Stimulated activated CD4-positive, alpha-beta T cell treated with anti-CD3 and anti-CD28 coated beads, Interleukin-4, amount 100 ng/mL, for 24 hours (primary cell): ENCODE measurements around the gene CYB561D1.
"Not testable (repeated sequence)": the region's sequence is repeated elsewhere in the genome, so short reads cannot be mapped to it uniquely, and the experiment has no call there.

Experiments
- DNase-seq: peaks from one replicate; pipeline ENCODE4 v3.0.0-alpha.2; 2020

The CYB561D1 gene, protein sequence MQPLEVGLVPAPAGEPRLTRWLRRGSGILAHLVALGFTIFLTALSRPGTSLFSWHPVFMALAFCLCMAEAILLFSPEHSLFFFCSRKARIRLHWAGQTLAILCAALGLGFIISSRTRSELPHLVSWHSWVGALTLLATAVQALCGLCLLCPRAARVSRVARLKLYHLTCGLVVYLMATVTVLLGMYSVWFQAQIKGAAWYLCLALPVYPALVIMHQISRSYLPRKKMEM

DNA sequence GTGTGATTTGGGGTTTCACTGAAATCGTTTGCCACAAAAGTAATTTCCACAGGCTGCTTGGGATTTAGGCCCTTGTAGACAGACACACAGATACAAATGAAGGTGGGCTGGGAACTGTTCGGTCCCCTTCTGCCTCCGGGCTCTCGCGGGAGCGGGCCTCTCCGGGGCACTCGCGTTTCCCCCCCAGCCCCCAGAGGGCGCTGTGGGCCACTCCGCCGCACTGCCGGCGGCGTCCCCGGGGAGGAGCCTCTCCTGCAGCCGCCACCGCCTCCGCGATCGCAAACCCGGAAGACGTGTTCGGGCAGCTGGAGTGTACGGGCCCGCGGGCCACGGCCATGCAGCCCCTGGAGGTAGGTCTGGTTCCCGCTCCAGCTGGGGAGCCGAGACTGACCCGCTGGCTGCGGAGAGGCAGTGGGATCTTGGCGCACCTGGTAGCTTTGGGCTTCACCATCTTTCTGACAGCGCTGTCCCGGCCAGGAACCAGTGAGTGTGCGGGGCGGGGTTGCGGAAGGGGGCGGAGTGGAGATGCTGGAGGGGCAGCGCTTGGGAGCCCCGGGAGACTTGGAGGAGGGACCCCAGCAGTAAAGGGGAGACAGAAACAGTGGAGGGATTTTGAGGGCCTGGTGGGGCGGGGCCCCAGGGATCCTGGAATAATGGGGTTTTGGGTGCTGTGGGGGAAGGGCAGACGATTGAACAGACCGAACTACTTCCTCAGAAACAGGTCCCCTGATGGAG lies at the start of gene CYB561D1:
Gene CYB561D1, plus strand, starts transcription at position 290 of the 735 bp plus-strand sequence. Its CDS starts 46 bp downstream, at position 336.
- peak; percentile 90 for DNase-seq

DNA sequence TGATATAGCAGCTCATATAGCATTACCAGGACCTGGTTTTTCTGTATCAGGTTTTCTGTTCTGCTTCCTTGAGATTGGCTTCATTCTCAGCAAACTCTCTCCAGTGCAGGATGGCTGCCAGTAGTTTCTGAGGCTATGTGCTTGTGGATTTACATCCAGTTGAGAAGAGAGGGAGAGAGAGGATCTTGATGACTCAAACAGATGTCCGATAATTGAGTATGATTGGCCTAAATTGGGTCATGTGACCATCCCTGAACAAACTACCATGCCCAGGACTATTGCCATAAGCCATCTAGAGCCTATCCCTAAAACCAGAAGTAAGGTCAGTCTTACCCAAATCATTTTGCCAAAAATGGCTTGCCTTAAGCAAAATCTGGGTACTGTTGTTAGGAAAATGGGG lies 49.5 kb upstream of the CYB561D1 start:
- no peak for DNase-seq

DNA sequence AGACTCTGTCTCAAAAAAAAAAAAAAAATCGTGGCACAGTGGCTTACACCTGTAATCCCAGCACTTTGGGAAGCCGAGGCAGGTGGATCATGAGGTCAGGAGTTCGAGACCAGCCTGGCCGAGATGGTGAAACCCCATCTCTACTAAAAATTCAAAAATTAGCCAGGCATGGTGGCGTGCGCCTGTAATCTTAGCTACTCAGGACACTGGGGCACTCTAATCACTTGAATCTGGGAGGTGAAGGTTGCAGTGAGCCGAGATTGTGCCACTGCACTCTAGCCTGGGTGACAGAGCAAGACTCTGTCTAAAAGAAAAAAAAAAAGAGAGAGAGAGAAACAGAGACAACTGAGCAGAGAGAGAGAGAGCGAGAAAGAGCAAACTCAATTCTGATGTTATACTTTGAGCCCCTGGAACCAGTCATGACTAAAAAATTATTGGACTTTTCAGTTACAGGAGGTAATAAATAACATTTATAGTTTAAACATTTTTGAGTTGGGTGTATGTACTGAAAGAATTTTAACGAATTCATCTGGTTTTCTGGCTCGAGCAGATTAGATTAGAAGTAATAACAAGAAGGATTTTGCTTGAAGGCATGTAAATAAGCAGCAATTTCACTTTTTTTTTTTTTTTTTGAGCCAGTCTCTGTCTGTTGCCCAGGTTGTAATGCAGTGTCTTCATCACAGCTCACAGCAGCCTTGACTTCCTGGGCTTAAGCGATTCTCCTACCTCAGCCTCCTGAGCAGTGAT lies 47.8 kb upstream of the CYB561D1 start:
- DNase-seq, result not testable (repeated sequence)

DNA sequence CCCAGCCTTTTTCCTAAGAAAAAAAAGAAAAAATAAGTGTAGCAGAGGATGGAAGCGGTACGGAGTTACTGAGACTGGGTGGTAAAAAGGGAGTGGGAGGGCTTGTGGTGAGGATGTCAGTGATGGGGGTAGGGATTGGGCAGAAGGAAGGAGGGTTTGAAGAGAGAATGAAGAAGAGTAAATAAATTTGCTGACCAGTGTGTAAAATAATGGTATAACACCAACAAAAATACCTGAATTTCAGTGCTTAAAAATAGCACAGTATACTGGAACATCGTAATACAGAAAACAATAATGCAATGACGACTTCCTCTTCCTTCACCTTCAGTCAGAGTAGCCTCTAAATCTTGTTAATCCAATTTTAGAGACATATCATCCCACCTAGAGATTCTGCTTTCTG lies 46.4 kb upstream of the CYB561D1 start:
- DNase-seq, result no peak

DNA sequence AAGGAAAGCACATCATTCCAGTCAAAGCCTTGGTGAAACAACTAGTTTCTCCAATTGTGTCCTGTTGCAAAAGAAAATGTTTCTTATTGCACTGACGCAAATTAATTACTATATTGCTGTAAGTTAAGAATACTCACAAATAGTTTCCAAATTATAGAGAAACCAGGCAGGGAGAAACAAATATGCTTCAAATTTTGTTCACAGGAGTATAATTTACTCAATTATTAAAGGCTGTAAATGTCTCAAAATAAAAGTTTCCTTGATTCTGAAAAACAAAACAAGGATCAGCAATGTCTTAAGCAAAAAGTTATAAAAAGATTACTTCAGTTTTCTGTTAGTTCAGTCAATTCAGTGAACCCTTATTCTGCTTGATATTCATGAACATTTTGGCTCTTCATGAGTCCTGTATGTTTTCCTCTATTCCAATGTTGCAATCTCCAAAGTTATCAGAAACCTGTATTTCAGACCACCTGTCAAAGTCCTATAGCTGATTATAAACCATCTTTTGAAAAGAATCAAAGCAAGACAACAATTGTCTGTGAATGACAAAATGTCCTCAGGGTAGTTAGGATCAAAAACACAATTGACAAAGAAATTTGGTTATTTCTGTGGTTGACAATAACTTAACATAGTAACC lies 39.3 kb upstream of the CYB561D1 start:
- no peak for DNase-seq

DNA sequence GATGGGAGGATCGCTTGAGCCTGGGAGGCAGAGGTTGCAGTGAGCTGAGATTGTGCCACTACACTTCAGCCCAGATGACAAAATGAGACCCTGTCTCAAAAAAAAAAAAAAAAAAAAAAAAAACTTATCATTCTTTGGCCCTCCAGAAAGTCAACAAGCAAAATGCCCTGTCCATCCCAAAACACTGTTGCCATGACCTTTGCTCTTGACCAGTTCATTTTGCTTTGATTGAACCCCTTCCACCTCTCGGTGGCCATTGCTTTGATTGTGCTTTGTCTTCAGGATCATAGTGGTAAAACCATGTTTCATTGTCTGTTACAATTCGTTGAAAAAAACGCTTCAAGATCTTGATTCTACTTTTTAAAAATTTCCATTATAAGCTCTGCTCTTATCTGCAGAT lies 36.1 kb upstream of the CYB561D1 start:
- DNase-seq, result no peak

DNA sequence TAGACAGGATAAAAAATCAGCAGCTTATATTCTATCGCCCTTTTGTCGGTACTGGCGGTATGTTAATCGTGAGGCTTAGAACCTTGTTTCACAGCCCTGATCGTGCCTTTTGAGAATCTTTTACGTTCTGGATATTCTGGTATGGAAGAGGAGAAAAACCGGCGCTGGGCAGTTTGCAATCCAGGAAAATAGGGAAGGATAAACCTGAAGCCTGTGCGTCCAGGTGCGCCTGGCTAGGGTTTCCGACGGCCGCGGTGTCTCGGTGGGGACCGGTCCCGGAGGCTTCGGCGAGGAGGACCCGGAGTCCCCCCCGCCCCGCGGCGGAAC lies 27.8 kb upstream of the CYB561D1 start:
- no peak for DNase-seq

DNA sequence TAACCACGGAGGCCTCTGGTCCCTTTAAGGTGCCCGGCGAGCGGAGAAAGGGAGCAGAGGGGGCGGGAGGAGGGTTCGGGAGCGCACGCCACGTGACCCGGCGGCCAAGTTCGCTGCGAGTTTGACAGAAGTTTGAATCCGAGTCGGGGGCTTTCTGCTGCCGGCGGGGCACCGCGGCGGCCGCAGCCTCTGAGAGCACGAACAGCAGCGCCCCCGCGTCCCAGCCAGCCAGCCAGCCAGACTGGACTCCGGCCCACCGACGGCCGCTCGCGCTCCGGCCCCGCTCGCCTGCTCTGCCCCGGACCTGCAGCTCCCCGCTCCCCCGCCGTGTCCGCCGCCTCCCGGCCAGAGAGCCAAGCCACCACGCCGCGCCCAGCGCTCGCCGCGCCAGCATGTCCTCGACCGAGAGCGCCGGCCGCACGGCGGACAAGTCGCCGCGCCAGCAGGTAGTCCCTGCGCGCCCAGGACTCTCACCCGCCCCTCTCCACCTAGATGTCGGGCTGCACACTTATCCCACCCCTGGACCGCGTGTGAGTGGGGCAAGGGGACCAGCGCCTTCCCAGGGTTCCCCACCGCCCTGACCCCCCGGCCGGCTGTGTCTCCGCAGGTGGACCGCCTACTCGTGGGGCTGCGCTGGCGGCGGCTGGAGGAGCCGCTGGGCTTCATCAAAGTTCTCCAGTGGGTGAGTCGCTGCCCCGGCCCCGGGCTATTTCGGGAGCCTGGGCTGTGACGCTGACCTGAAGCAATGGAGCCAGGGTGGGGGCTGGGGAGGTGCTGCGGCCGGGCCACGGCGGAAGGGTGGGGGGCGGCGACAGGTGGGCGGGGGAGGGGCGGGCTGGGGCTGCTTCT lies 27.2 kb upstream of the CYB561D1 start, which contains the start of gene SYPL2:
Gene SYPL2, plus strand, starts transcription at position 95 of the 849 bp plus-strand sequence. Its CDS starts 298 bp downstream, at position 393.
- no peak for DNase-seq

DNA sequence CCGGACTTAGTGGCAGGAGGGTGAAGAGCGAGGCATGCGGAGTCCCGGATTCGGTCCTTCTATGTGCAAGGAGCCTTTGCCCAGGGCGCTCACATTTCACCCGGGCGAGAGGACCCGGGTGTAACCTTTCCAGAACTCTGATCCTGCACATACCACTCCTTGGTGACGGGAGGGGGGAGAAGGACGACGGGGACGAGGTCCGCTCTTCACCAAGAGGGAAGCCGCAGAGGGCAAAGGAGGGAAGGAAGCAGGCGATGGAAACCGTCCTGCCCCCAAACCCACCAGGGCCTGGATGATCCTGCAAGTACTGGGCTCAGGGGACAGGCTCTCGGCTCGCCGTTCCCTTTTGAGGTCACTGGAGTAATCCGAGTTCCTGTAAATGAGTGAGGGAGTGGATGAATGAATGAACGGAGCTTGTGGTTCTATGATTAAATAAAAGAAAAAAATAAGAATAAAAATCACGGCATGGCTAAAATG lies 26.6 kb upstream of the CYB561D1 start:
- no peak for DNase-seq

DNA sequence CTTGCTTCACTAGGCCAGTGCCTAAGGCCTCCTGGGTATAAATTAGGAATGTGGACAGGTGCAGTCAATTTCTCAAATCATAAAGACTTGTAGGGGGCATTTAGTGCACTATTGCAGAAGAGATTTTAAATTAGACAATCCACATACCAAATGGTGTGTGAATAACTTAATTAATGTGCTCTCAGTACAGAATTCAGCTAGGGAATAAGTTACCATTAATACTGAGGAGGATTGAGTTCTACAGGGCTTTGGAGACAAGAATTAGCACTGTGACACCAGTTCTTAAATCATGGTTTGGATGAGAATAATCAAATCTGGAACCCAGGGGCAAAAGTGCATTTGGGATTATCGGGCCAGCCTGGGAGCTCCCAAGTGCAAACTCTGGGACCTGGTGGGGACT lies 25.8 kb upstream of the CYB561D1 start:
- no peak for DNase-seq

DNA sequence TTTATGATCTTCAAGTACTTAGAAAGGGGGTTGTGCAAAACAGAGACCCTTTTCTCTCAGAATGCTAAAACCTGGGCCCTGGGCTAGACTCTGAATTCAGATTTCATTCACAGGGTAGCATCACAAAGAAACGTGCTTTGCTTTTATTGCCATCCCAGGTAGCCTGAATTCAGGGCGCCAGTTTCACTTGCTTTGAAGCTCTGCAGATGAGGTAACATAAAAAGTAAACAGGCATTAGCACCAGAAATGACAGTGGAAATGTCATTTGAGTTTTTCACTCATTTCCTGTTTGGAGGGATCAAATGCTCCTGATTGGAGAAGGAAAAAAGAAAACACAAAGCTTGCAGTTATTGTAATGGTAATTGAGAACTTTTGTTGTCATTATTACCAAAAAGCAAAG lies 25.0 kb upstream of the CYB561D1 start:
- no peak for DNase-seq

DNA sequence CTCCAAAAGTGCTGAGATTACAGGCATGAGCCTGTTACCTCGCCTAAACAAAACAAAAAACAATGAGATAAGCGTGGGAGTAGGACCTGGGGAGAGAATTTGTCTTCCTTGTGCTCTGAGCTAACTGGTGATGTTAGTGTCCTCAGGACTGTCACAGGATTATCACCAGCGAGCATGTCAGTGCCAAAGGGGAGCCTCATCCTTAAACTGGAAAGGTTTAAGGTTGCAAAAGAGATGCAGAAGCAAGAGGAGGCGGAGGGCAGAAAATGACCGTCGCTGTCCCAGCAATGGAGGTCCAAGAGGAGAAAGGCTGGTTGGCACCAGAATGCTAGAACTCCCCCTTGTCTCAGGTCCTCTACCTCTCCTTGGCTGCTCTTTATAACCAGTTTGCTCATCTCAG lies 23.6 kb upstream of the CYB561D1 start:
- no peak for DNase-seq

DNA sequence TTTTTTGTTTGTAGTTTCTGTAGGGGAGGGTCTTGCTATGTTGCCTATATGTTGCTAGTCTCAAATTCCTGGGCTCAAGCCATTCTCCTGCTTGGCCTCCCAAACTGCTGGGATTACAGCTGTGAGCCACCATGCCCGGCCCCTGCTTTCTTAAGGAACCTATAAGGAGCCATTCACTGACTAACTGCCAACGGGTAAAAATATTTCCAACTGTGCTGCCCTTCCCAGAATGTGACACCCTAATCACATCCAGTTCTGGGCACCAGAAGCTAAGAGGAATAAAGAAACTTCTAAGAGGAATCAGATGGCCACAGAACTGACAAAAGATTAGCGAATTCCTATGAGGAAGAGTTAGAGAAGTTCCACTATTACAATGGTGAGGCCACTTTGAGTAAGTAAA lies 21.1 kb upstream of the CYB561D1 start:
- no peak for DNase-seq

DNA sequence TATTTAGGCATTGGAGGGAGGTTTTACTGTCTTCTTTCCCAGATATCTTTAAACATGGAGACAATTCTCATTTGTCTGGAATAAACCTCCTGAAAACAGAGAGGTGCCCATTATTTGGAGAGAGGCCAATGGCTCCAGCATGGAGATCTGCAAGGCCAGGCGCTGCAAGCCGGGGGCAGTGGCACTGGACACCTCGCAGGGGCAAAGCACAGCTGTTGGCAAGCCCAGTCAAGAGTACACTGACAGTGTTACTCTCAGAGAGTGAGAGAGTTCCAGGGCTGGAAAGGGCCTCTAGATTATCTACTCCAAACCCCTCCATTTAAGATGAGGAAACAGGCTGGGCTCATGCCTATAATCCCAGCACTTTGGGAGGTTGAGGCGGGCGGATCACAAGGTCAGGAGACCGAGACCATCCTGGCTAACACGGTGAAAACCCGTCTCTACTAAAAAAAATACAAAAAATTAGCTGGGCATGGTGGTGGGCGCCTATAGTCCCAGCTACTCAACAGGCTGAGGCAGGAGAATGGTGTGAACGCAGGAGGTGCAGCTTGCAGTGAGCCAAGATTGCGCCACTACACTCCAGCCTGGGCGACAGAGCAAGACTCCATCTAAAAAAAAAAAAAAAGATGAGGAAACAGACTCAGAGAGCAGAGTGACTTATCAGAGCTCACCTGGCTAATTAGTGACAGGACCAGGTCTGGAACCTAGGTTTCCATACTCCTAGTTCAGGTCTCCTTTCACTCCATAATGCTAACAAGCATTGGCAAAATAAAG lies 20.4 kb upstream of the CYB561D1 start:
- DNase-seq, result not testable (repeated sequence)

DNA sequence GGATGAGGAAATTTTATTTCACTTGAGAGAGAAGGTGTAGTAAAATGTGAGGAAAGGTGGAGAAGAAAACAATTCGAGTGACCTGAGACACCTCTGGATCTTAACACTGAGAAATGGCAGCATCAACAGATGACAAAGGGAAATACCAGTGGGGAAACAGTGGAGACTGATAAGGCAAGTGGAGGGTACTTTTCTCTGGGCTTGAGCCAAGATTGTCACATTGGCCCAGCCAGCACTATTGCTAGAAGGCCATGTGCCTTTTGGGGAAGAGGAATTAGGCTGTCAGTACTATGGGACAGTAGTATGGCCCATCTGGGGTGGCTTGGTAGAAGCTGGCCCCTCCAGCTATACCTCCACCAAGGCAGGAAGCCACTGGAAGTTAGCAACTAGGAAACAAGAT lies 19.2 kb upstream of the CYB561D1 start:
- no peak for DNase-seq

DNA sequence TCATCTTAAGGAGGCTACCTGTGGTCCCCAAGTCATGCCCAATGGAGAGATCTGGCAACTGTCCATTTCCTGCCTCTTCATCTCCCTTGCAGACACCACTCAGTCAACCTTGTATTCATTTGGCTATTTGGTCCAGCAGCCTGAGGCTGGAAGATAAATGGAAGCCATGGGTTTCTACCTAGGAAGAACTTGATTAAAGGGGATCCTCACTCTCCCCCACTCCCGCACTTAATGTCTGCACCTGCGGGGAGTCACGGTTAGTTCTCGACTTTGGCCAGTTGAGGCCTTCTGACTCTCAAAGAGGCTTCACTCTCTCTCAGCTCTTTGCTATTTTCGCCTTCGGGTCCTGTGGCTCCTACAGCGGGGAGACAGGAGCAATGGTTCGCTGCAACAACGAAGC lies 18.6 kb upstream of the CYB561D1 start:
- no peak for DNase-seq

DNA sequence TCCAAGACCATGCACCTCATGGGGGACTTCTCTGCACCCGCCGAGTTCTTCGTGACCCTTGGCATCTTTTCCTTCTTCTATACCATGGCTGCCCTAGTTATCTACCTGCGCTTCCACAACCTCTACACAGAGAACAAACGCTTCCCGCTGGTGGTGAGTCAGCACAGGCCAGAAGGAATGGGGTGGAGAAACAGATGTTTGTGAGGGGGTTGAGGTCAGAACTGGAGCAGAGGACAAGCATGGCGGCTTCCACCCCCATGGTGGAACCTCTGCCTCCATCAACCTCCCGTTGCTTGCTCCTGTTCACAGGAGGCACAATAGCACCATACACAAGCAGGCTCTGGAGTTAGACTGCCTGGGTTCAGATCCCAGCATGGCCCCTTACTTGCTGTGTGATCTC lies 17.1 kb upstream of the CYB561D1 start:
- no peak for DNase-seq

DNA sequence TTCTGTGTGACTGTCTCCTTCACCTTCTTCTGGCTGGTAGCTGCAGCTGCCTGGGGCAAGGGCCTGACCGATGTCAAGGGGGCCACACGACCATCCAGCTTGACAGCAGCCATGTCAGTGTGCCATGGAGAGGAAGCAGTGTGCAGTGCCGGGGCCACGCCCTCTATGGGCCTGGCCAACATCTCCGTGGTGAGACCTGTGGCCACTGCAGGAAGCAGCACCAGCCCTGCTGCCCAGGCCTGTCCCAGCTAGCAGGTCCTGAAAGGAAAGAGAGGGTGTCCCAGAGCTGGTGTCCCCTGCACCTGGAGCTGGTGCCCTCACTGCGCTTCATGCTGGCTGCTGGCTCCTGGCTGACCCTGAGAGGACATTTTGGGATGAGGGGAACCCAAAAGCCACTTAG lies 16.1 kb upstream of the CYB561D1 start:
- no peak for DNase-seq

DNA sequence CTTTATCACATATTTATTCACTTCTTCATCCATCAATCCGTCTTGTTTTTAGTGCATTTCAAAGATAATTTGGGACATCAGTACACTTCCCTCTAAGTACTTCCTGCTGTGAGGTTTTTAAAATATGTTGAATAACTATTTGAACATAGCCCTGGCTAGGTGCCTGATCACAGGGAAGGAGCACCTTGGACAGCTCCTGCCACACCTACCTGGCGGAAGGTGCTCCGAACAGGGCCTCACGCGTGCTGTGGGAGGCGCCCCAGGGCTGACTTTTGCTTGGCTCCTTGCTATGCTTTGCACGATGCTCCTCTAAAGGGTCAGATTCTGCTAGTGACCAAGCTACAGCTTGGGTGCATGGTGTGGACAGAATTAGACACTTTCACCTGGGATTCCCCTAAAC lies 15.1 kb upstream of the CYB561D1 start:
- DNase-seq, result no peak

DNA sequence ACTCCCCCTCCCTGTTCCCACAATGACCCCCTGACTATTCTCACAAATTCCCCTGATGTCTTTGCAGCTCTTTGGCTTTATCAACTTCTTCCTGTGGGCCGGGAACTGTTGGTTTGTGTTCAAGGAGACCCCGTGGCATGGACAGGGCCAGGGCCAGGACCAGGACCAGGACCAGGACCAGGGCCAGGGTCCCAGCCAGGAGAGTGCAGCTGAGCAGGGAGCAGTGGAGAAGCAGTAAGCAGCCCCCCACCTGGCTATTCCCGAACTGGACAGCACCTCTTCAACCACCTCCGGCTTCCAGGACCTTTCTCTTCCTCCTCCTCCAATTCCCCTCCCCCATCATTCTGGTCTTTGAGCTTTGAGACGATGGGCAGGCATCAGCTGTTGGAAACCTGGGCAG lies 14.6 kb upstream of the CYB561D1 start:
- no peak for DNase-seq

DNA sequence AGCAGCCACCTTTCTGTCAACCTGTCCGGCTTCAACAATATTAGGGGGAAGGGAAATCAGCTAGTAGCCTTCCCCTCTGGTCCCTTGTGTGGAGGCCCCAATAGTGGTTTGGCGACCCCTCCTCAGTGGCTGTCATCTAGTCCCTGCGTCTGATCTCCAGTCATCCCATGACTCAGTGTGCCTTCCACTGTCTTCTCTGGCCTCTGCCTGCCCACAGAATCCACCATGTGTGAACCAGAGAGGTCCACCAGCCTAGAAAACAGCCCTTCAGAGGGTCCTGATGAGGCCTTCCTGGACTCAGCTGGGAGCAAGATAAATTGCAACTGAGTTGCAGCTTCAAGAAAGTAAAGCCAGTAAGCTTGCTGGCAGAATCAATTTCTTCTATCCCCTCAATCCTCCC lies 14.0 kb upstream of the CYB561D1 start:
- no peak for DNase-seq

DNA sequence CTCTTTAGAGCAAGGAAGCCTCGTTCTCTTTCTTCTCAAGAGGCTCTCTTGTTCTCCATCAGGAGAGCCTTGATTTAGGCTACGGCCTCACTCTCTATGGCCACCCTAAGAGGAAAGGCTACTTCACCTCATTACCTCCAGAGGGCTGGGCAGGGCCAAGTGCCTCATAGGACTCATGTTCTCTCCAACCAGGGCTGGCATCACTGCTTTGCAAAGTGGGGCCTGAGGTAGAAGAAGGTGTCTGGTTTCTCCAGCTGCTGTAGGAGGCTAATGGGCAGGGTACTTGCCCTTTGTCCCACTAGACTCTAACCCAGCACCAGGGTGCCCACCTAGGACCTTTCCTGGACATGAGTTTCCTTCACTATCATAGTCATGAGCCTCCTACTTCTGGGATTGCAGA lies 12.2 kb upstream of the CYB561D1 start:
- DNase-seq, result no peak
